HepG2 (cell line): ENCODE measurements around the gene NGDN. TPM values are rescaled to one million over a fixed set of nuclear protein-coding genes. Genes with fewer than 3 reads are reported as not detected.
A peak's percentile ranks its signal among the peaks of the same experiment; 100 is the strongest.

ENCODE experiments used
- AKAP8 ChIP-seq: sonication (generic); formaldehyde crosslinking; IDR thresholded peaks from 2 replicates; pipeline ENCODE4 v1.5.1; 2020; ENCODE audit warnings: mild to moderate bottlenecking, missing genetic modification reagents
- CENPX ChIP-seq: sonication (generic); formaldehyde crosslinking; IDR thresholded peaks from 2 replicates; pipeline ENCODE4 v1.9.0; 2021; ENCODE audit warnings: mild to moderate bottlenecking, missing genetic modification reagents, moderate library complexity
- ESRRA ChIP-seq: sonication (generic); formaldehyde crosslinking; IDR thresholded peaks from 2 replicates; pipeline ENCODE4 v1.5.1; 2020; ENCODE audit warnings: mild to moderate bottlenecking, low read depth, missing genetic modification reagents
- GATAD1 ChIP-seq: IDR thresholded peaks from 2 replicates; pipeline ENCODE4 v1.6.1; 2016; ENCODE audit warnings: missing genetic modification reagents, missing compliant biosample characterization
- KLF9 ChIP-seq: IDR thresholded peaks from 2 replicates; pipeline ENCODE4 v1.6.1; 2016; ENCODE audit warnings: low read depth
- LCORL ChIP-seq, 2 experiments: fragments of 450-650 bp in 1 of 2; sonication (generic) in 1 of 2; formaldehyde crosslinking in 1 of 2; IDR thresholded peaks; 2 replicates each; pipeline versions ENCODE4 v1.5.0 to v1.6.1; 2017 to 2020; ENCODE audit warnings: antibody characterized with exemption in 1 of 2, missing genetic modification reagents in 1 of 2
- MTF1 ChIP-seq: sonication (generic); formaldehyde crosslinking; IDR thresholded peaks from 2 replicates; pipeline ENCODE4 v1.5.0; 2020; ENCODE audit warnings: missing genetic modification reagents
- MYC ChIP-seq: sonication (generic); formaldehyde crosslinking; IDR thresholded peaks from 2 replicates; pipeline ENCODE4 v1.9.0; 2021; ENCODE audit warnings: missing genetic modification reagents, borderline replicate concordance
- NR2C2 ChIP-seq: sonication (generic); formaldehyde crosslinking; IDR thresholded peaks from 2 replicates; pipeline ENCODE4 v1.4.0; 2020; ENCODE audit warnings: missing genetic modification reagents, mild to moderate bottlenecking, moderate library complexity, borderline replicate concordance
- RFXANK ChIP-seq: IDR thresholded peaks from 2 replicates; pipeline ENCODE4 v1.6.1; 2016
- SMARCC2 ChIP-seq: fragments of 450-650 bp; IDR thresholded peaks from 2 replicates; pipeline ENCODE4 v1.6.1; 2017; ENCODE audit warnings: antibody characterized with exemption, mild to moderate bottlenecking
- SNAI1 ChIP-seq: sonication (generic); formaldehyde crosslinking; IDR thresholded peaks from 2 replicates; pipeline ENCODE4 v1.5.0; 2020; ENCODE audit warnings: mild to moderate bottlenecking, missing genetic modification reagents, borderline replicate concordance
- SRF ChIP-seq: IDR thresholded peaks from 2 replicates; pipeline ENCODE4 v1.6.1; 2011; ENCODE audit warnings: mild to moderate bottlenecking, low read depth, low read length, moderate library complexity
- TBL1XR1 ChIP-seq: fragments of 150-350 bp; IDR thresholded peaks from 2 replicates; pipeline ENCODE4 v1.6.1; 2014; ENCODE audit warnings: borderline replicate concordance, low read length; ENCODE audit not compliant: partially characterized antibody
- ZNF235 ChIP-seq: sonication (generic); formaldehyde crosslinking; IDR thresholded peaks from 2 replicates; pipeline ENCODE4 v1.8.1; 2023; ENCODE audit warnings: mild to moderate bottlenecking, missing genetic modification reagents, borderline replicate concordance
- ZNF354B ChIP-seq: sonication (generic); formaldehyde crosslinking; IDR thresholded peaks from 2 replicates; pipeline ENCODE4 v1.8.0; 2022; ENCODE audit warnings: mild to moderate bottlenecking, missing genetic modification reagents
- ZNF547 ChIP-seq: sonication (generic); formaldehyde crosslinking; IDR thresholded peaks from 2 replicates; pipeline ENCODE4 v1.5.1; 2020; ENCODE audit warnings: mild to moderate bottlenecking, missing genetic modification reagents
- ZNF558 ChIP-seq: sonication (generic); formaldehyde crosslinking; IDR thresholded peaks from 2 replicates; pipeline ENCODE4 v1.9.0; 2022; ENCODE audit warnings: mild to moderate bottlenecking, missing genetic modification reagents, borderline replicate concordance
- ZNF720 ChIP-seq: sonication (generic); formaldehyde crosslinking; IDR thresholded peaks from 2 replicates; pipeline ENCODE4 v1.4.0; 2020; ENCODE audit warnings: missing genetic modification reagents
- polyA plus RNA-seq, 8 experiments: library from polyadenylated mRNA; depleted of rRNA in 3 of 8; stranded (reverse) in 7 of 8; unstranded in 1 of 8; fragments of >200 nt; fragmentation: Illumina TruSeq in 4 of 8; extraction: Trizol in 4 of 8; gene quantifications; 2 replicates each; pipeline versions ENCODE4 v1.2.1 to v1.2.3, GENCODE V29; 2011 to 2016; ENCODE audit warnings: low read depth in 4 of 8, missing spikeins in 1 of 8, mixed read lengths in 1 of 8; ENCODE audit not compliant: insufficient read depth in 1 of 8
- total RNA-seq, 5 experiments: library from RNA; depleted of rRNA; stranded (reverse); fragments of >200 nt; fragmentation: Illumina TruSeq; extraction: Trizol; gene quantifications; 2 replicates each; pipeline ENCODE4 v1.2.3, GENCODE V29; 2016; ENCODE audit warnings: low read depth in 1 of 5
- TF ChIP-seq, protein P1 (sequence below): sonication (generic); formaldehyde crosslinking; IDR thresholded peaks from 2 replicates; pipeline ENCODE4 v1.4.0; 2020; ENCODE audit warnings: missing genetic modification reagents, borderline replicate concordance
- TF ChIP-seq, protein P2 (sequence below): sonication (generic); formaldehyde crosslinking; IDR thresholded peaks from 2 replicates; pipeline ENCODE4 v1.4.0; 2020; ENCODE audit warnings: missing genetic modification reagents, borderline replicate concordance
- TF ChIP-seq, protein P3 (sequence below): sonication (generic); formaldehyde crosslinking; IDR thresholded peaks from 2 replicates; pipeline ENCODE4 v1.4.0; 2020; ENCODE audit warnings: missing genetic modification reagents, borderline replicate concordance

The NGDN gene
- total and polyA plus RNA-seq, 2 of the 13 experiments (the other 11 are each of a cell fraction or from before 2014, with no cell fraction given): 154 to 216 TPM

GRCh38 chr14:23478109-23478759 is 8.7 kb downstream of the NGDN start (continued):
- TF ChIP-seq ZNF547 (CRISPR knock-in tag) (no peak), NR2C2 (CRISPR knock-in tag) (no peak), MTF1 (CRISPR knock-in tag) (no peak), ZNF720 (no peak), ZNF235 (CRISPR knock-in tag) (no peak), CENPX (CRISPR knock-in tag) (no peak), KLF9 (no peak), SMARCC2 (peak; percentile 43; the same call in 1 of the 2 replicates), ZNF558 (CRISPR knock-in tag) (no peak), MYC (CRISPR knock-in tag) (no peak), SRF (no peak), SNAI1 (no peak), GATAD1 (CRISPR knock-in tag) (peak; percentile 52; the same call in 1 of the 2 replicates), RFXANK (CRISPR knock-in tag) (peak; percentile 80; the same call in 1 of the 2 replicates), AKAP8 (CRISPR knock-in tag) (no peak), LCORL (IDR thresholded peaks at IDR 0.05) (no peak), LCORL (CRISPR knock-in tag; IDR thresholded peaks at IDR 0.05) (peak; percentile 52; the same call in 1 of the 2 replicates), TBL1XR1 (peak; percentile 53), ZNF354B (no peak), ESRRA (CRISPR knock-in tag) (no peak)
- TF ChIP-seq, protein P1, sequence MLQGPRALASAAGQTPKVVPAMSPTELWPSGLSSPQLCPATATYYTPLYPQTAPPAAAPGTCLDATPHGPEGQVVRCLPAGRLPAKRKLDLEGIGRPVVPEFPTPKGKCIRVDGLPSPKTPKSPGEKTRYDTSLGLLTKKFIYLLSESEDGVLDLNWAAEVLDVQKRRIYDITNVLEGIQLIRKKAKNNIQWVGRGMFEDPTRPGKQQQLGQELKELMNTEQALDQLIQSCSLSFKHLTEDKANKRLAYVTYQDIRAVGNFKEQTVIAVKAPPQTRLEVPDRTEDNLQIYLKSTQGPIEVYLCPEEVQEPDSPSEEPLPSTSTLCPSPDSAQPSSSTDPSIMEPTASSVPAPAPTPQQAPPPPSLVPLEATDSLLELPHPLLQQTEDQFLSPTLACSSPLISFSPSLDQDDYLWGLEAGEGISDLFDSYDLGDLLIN (CRISPR knock-in tag): no peak
- TF ChIP-seq, protein P2, sequence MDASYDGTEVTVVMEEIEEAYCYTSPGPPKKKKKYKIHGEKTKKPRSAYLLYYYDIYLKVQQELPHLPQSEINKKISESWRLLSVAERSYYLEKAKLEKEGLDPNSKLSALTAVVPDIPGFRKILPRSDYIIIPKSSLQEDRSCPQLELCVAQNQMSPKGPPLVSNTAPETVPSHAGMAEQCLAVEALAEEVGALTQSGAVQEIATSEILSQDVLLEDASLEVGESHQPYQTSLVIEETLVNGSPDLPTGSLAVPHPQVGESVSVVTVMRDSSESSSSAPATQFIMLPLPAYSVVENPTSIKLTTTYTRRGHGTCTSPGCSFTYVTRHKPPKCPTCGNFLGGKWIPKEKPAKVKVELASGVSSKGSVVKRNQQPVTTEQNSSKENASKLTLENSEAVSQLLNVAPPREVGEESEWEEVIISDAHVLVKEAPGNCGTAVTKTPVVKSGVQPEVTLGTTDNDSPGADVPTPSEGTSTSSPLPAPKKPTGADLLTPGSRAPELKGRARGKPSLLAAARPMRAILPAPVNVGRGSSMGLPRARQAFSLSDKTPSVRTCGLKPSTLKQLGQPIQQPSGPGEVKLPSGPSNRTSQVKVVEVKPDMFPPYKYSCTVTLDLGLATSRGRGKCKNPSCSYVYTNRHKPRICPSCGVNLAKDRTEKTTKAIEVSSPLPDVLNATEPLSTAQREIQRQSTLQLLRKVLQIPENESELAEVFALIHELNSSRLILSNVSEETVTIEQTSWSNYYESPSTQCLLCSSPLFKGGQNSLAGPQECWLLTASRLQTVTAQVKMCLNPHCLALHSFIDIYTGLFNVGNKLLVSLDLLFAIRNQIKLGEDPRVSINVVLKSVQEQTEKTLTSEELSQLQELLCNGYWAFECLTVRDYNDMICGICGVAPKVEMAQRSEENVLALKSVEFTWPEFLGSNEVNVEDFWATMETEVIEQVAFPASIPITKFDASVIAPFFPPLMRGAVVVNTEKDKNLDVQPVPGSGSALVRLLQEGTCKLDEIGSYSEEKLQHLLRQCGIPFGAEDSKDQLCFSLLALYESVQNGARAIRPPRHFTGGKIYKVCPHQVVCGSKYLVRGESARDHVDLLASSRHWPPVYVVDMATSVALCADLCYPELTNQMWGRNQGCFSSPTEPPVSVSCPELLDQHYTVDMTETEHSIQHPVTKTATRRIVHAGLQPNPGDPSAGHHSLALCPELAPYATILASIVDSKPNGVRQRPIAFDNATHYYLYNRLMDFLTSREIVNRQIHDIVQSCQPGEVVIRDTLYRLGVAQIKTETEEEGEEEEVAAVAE: peak; percentile 55; the same call in 1 of the 2 replicates
- TF ChIP-seq, protein P3, sequence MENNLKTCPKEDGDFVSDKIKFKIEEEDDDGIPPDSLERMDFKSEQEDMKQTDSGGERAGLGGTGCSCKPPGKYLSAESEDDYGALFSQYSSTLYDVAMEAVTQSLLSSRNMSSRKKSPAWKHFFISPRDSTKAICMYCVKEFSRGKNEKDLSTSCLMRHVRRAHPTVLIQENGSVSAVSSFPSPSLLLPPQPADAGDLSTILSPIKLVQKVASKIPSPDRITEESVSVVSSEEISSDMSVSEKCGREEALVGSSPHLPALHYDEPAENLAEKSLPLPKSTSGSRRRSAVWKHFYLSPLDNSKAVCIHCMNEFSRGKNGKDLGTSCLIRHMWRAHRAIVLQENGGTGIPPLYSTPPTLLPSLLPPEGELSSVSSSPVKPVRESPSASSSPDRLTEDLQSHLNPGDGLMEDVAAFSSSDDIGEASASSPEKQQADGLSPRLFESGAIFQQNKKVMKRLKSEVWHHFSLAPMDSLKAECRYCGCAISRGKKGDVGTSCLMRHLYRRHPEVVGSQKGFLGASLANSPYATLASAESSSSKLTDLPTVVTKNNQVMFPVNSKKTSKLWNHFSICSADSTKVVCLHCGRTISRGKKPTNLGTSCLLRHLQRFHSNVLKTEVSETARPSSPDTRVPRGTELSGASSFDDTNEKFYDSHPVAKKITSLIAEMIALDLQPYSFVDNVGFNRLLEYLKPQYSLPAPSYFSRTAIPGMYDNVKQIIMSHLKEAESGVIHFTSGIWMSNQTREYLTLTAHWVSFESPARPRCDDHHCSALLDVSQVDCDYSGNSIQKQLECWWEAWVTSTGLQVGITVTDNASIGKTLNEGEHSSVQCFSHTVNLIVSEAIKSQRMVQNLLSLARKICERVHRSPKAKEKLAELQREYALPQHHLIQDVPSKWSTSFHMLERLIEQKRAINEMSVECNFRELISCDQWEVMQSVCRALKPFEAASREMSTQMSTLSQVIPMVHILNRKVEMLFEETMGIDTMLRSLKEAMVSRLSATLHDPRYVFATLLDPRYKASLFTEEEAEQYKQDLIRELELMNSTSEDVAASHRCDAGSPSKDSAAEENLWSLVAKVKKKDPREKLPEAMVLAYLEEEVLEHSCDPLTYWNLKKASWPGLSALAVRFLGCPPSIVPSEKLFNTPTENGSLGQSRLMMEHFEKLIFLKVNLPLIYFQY: no peak
